GM18861 (cell line): ENCODE measurements around the gene RPH3AL.
"Not testable (repeated sequence)": the region's sequence is repeated elsewhere in the genome, so short reads cannot be mapped to it uniquely, and the experiment has no call there.

ENCODE experiments used
- ATAC-seq: cut with Tn5 transposase; IDR thresholded peaks from one replicate; pipeline ENCODE4 v1.9.1; 2021; ENCODE audit not compliant: unreplicated experiment

Gene RPH3AL

GRCh38 chr17:227946-228615 lies 124.5 kb downstream of the RPH3AL start:
- no peak for ATAC-seq

GRCh38 chr17:227078-227945 lies 125.3 kb downstream of the RPH3AL start:
- ATAC-seq = no peak

- no peak for ATAC-seq
These were observed 126.2 kb downstream of the RPH3AL start for GRCh38 chr17:226108-227077.

- ATAC-seq = no peak
These were observed 127.1 kb downstream of the RPH3AL start for GRCh38 chr17:225551-225950.

GRCh38 chr17:224576-224975 lies 128.0 kb downstream of the RPH3AL start:
- ATAC-seq = not testable (repeated sequence)

GRCh38 chr17:223723-224471 lies 128.7 kb downstream of the RPH3AL start:
- ATAC-seq = no peak

GRCh38 chr17:222172-222571 lies 130.4 kb downstream of the RPH3AL start:
- ATAC-seq = no peak

- no peak for ATAC-seq
These were observed 132.9 kb downstream of the RPH3AL start for GRCh38 chr17:219696-220095.

GRCh38 chr17:218432-219110 lies 134.0 kb downstream of the RPH3AL start:
- no peak for ATAC-seq

GRCh38 chr17:216625-217024 lies 136.0 kb downstream of the RPH3AL start:
- ATAC-seq = no peak

- ATAC-seq = not testable (repeated sequence)
These were observed 136.8 kb downstream of the RPH3AL start for GRCh38 chr17:215563-216478.

- no peak for ATAC-seq
These were observed 137.7 kb downstream of the RPH3AL start for GRCh38 chr17:214881-215331.

- no peak for ATAC-seq
These were observed 139.1 kb downstream of the RPH3AL start for GRCh38 chr17:213286-214105.

- ATAC-seq = no peak
These were observed 142.2 kb downstream of the RPH3AL start for GRCh38 chr17:210402-210801.

GRCh38 chr17:208429-208828 lies 144.2 kb downstream of the RPH3AL start:
- no peak for ATAC-seq

- ATAC-seq = no peak
These were observed 144.8 kb downstream of the RPH3AL start for GRCh38 chr17:207775-208174.

- ATAC-seq = no peak
These were observed 145.6 kb downstream of the RPH3AL start for GRCh38 chr17:206941-207560.
